Stimulated activated naive CD8-positive, alpha-beta T cell treated with anti-CD3 and anti-CD28 coated beads, Interleukin-15, Interleukin-2, amounts not matched to agents 100 U/mL and 50 U/mL, for 24 hours (primary cell): Measurements from ENCODE around the gene SLC38A10.
"Not testable (repeated sequence)": the region's sequence is repeated elsewhere in the genome, so short reads cannot be mapped to it uniquely, and the experiment has no call there.

Experiments used
- ATAC-seq: fragments of 150-1000 bp; cut with Tn5 transposase; one replicate; pipeline ENCODE4 v1.10.0; 2021
- DNase-seq: peaks from one replicate; pipeline ENCODE4 v3.0.0; 2021

Gene SLC38A10

GRCh38 chr17:81228834-81229665 is 66.1 kb downstream of the SLC38A10 start:
- no peak for ATAC-seq
- DNase-seq = no peak

GRCh38 chr17:81228420-81228819 is 66.7 kb downstream of the SLC38A10 start:
- ATAC-seq (no peak), DNase-seq (no peak)

DNA sequence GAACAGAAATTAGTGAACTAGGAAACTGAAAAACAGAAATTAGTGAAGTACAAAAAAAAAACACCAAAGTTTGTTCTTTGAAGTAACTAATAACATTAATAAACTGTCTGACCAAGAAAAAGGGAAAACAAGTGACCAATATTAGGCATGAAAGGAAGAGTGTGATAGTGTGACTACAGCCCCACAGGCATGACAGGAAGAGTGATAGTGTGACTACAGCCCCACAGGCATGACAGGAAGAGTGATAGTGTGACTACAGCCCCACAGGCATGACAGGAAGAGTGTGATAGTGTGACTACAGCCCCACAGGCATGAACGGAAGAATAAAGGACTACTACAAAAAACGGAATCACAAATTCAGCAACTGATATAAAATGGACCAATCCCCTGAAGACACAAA is 67.5 kb downstream of the SLC38A10 start:
- not testable (repeated sequence) for ATAC-seq, DNase-seq

DNA sequence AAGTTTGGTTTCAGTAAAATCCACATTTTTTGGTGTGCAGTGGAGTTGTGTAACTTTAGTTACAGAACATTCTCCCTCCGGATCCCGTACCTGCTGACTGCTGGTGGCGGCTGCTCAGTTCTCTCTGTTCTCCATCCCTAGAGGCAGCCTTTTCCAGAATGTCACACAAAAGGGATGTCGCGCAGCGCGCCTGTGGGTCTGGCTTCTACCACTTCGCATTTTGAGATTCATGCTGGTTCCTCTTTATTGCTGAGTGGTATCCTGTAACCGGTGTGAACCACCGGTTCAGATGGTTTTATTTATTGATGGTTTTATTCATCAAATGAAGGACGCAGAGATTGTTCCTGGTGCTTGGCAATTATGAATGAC is 71.4 kb downstream of the SLC38A10 start:
- no peak for DNase-seq
- no peak for ATAC-seq

DNA sequence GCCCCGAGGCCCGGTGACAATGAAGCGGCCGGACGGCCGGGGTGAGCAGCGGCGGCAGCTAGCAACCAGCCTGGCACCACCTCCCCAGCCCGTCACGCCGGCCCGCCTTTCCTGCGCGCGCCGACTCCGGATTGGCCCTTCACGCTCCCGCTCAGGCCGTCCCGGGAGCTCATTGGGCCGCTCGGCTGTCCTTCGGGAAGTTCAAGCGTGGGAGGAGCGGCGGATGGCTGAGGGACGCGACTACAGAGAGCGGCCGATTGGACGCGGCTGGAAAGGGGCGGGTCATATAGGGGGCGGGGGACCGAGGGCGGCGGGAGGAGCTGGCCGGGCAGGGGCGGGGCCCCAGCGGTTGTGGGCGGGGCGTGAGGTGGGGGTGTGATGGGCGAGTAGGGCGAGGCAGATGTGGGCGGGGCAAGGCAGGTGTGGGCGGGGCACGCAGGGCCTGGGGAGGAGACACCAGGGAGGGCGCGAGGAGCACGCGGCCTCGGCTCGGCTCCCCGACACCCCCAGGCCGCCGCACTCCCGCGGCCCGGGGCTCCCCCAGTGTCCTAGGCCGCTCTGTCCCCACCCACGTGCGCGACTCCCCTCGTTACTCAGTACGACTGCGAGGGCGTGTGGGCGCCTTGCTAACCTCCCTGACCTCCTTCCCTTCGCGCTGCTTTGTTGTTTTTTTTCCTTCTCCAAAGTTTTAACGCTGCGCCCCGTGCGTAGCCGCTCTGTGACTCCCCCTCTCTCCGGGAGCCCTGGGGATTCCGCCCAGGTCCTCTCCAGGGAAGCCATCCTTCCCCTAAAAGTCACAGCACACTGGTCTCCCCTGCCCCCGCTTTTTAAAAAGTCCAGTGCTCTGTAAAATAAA is 72.0 kb downstream of the SLC38A10 start, which contains the start of gene CEP131:
Gene CEP131, minus strand, starts transcription at position 60 of the 856 bp plus-strand sequence. CDS start 2,909 bp downstream, outside the sequence.
- peak; percentile 97 for ATAC-seq
- DNase-seq = peak; percentile 100

DNA sequence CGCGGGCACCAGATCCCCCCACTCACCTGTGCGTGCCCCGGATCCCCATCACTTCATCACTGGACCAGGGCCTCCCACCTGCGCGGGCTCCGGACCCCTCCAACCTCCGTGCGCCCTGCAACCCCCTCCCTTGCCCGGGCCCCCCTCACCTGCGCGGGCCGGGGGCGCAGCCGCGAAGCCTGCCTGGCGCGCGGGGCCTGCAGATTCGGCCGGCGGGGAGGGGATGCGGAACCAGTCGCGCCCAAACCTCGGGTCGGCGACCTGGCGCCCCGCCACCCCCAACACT is 72.5 kb downstream of the SLC38A10 start:
- DNase-seq = no peak
- ATAC-seq = no peak

- ATAC-seq (no peak), DNase-seq (no peak)
These were observed 73.1 kb downstream of the SLC38A10 start for GRCh38 chr17:81221842-81222619.

GRCh38 chr17:81221371-81221841 is 73.7 kb downstream of the SLC38A10 start:
- no peak for DNase-seq

DNA sequence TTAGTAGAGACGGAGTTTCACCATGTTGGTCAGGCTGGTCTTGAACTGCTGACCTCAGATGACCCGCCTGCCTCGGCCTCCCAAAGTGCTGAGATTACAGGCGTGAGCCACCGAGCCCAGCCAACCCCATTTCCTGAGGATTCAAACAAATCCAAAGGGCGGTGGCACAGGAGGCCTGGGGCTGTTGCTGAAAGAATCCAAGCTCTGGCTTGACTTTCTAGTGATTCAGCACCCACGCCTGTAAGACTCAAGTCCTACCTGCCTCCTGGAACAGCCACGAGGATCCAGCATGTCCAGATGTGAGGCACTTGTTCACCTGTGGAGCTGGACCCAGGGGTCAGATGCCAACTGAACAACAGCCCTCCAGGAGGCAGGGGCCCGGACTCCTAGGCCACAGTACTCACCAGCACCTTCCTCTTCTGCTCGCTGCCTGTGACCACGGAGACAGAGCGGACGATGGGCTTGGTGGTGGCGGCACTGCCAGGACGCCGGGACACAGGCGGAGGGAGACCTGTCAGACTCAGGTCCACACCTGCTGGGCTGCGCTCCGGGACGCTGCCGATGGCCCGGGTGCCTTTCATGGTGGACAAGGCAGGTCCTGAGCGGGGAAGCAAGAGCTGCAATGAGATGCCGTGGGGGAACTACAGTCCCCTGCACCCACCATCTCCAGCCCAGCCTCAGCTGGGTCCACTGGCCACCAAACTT is 75.5 kb downstream of the SLC38A10 start:
- ATAC-seq (no peak), DNase-seq (no peak)

More at GRCh38 chr17:81221371-81221841, 73.7 kb downstream of the SLC38A10 start:
- ATAC-seq = no peak

DNA sequence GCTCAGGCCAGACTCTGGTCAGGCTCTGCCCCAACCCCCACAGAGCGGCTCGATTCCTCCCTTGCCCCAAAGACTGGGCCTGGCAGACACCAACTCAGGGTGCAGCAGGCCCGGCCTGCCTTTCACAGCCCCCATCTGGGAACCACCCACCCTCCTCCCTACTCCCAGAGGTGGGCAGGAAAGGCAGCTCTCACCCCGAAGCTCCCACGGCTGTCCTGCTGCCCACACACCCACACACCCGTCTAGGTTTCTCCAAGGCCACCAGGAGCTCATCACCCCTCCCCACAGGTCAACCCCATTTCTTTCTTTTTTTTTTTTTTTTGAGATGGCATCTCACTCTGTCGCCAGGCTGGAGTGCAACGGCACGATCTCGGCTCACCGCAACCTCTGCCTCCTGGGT is 76.1 kb downstream of the SLC38A10 start:
- DNase-seq (no peak), ATAC-seq (no peak)

DNA sequence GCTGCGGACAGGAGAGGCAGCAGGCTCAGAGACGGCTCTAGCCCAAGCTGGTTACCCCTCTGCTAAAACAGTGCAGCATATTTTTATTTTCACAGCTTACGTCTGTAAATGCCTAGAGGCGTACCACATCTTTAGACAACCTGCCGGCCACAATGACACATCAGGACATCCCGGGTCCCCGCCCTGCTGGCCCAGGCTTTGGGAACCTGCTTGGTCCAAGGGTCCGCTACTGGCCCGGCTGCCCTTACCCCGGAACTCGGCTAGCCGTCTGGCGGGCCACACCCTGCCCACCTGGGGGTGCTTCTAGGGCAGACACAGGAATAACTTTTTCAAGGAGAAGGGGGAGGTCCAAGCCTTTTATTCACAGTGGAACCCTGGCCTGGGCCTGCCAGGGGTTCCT is 76.6 kb downstream of the SLC38A10 start:
- no peak for DNase-seq
- ATAC-seq = no peak

- ATAC-seq (no peak), DNase-seq (no peak)
These were observed 77.6 kb downstream of the SLC38A10 start for GRCh38 chr17:81217491-81217890.

DNA sequence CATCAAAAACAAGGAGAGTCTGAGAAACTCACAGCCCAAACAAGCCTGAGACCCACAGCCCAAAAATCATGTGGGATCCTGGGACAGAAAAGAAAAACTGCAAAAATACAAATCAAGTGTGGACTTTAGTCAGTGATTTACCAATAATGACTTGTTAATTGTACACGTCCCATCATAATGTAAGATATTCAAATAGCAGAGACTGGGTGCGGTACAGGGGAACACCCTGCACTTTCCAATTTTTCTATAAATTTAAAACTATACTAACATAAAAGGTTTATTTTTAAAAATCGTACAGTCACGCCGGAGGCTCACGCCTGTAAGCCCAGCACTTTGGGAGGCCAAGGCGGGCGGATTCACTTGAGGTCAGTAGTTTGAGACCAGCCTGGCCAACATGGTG is 81.1 kb downstream of the SLC38A10 start:
- no peak for DNase-seq
- ATAC-seq = no peak

DNA sequence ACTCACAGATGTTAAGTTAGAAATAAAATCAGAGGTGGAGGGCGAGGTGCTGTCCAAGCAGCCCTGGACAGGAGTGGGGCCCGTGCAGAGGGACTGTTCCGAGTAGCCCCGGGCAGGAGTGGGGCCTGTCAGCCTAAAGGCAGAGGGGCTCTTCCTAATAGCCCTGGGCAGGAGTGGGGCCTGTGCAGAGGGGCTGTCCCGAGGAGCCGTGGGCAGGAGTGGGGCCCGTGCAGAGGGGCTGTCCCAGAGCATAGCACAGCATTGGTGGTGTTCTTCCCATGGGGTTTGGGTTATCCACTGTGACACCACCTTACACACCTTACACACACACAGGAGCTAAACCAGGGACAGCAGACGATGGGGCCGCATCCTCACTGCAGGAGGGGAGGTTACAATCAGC is 82.7 kb downstream of the SLC38A10 start:
- DNase-seq (no peak), ATAC-seq (no peak)

GRCh38 chr17:81210868-81211267 is 84.2 kb downstream of the SLC38A10 start:
- ATAC-seq (no peak), DNase-seq (no peak)

DNA sequence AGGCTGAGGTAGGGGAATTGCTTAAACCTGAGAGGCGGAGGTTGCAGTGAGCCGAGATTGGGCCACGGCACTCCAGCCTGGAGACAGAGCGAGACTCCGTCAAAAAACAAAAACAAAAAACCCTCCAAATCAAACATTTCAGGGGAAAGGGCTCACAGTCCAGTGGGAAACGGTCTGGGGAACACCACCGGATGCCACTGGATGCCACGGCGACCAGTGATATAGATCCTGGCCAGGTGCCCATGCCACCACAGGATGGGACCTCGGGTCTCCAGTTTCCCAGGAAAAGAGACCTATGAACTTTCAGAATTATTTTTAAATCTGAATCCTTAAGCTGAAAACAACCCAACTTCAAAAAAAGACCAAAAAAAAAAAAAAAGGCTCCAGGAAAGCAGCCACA is 84.6 kb downstream of the SLC38A10 start:
- ATAC-seq = no peak
- DNase-seq = no peak

GRCh38 chr17:81209141-81209540 is 86.0 kb downstream of the SLC38A10 start:
- ATAC-seq = no peak
- no peak for DNase-seq

DNA sequence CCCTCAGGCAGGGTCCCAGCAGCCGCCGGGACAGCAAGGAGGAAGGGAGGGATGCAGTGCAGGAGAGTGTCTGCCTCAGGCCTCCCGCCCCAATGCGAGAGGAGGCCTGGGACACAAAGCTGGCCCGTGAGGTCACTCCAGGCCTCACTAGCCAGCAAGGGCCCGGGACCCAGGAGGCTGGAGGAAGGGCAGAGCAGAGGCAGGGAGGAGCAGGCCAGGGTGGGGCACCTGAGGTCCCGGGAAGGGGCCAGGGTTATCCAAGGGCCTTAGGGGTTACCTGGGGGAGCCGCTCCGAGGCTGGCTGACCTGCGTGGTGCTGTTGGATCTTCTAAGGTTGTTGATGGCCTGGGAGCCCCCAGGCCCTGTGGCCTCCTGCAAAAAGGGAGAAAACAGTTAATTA is 86.5 kb downstream of the SLC38A10 start:
- ATAC-seq (no peak), DNase-seq (no peak)

DNA sequence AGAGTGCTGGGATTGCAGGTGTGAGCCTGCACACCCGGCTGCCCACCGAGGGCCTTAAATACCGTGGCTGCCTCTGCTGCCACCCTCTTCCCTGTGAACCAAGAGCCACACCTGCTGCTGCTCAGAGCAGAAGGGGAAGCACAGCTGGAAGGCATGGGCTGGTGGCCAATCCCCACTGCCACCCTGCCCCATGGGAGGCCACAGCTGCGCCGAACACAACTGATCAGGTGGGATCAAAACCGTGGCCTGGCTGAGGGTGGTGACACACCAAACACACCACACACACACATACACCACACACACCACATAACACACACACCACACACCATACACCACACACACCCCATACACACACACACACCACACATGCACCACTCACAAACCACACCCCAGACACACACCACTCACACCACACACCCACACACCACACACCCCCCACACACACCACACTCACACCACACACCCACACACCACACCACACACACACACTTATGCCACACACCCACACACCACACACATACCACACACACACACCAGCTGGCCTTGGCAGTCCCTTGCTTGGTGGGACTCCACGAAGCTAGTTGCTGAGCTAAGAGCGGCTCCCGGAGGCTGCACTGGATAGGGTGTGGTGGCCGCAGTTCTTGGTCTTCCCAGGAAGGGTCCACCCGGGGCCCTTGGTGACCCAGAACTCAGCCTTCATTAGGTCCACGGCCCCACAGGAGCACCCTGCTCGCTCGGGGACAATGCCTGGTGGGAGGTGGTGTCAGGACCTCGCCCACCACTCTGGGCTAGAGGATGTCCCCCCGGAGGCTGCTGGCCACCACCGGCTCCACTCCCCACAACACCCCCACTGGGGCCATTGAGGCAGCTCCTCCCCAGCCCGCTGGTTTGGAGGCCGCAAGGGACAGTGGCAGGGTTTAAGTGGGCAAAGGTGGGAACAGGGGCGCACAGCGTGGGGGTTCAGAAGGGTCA is 87.2 kb downstream of the SLC38A10 start:
- ATAC-seq (no peak), DNase-seq (no peak)

- ATAC-seq = no peak
These were observed 88.5 kb downstream of the SLC38A10 start for GRCh38 chr17:81206657-81207056.

DNA sequence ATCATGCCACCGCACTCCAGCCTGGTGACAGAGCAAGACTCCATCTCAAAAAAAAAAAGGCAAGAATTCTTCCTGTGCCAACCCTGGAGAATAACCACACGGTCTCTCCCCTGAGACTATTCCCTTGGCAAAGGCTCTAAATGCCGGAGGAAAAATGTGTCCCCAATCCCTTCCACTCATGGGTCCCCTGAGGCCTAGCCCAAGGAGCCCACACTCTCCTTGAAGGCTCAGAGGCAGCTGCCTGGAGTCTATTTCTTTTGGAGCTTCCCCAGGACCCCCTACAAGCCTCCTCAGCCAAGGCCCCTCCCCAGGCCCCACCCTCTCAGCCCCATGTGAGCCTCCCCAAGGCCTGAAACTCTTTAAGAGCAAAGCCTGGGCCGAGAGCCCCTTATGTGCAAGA is 88.9 kb downstream of the SLC38A10 start:
- no peak for ATAC-seq
- no peak for DNase-seq

More at GRCh38 chr17:81206657-81207056, 88.5 kb downstream of the SLC38A10 start:
- no peak for DNase-seq
